OCI-LY1 (cell line): ENCODE measurements around the gene TLE4.

Experiments used
- H2AFZ ChIP-seq: fragments of 200-600 bp; sonication (generic), shearing (Covaris generic); 2 replicates; pipeline ENCODE4 v1.6.0; 2014; ENCODE audit warnings: antibody characterized with exemption, mild to moderate bottlenecking, low read length
- H3F3A ChIP-seq: fragments of 200-600 bp; sonication (generic), shearing (Covaris generic); 2 replicates; pipeline ENCODE4 v1.6.0; 2014; ENCODE audit warnings: mild to moderate bottlenecking, antibody characterized with exemption, low read length, moderate library complexity; ENCODE audit not compliant: insufficient read depth
- H3K27ac ChIP-seq: fragments of 200-600 bp; sonication (generic); 2 replicates; pipeline ENCODE4 v1.5.1; 2014; ENCODE audit warnings: low read length, mixed run types, mild to moderate bottlenecking, low read depth; ENCODE audit not compliant: poor library complexity, severe bottlenecking
- H3K27me3 ChIP-seq: fragments of 200-600 bp; sonication (generic); 2 replicates; pipeline ENCODE4 v1.6.0; 2014; ENCODE audit warnings: antibody characterized with exemption, mild to moderate bottlenecking, low read length, moderate library complexity; ENCODE audit not compliant: insufficient read depth
- H3K36me3 ChIP-seq: fragments of 200-600 bp; sonication (generic); 2 replicates; pipeline ENCODE4 v1.6.1; 2014; ENCODE audit warnings: mild to moderate bottlenecking, antibody characterized with exemption, low read length, moderate library complexity, mixed read lengths; ENCODE audit not compliant: insufficient read depth
- H3K4me1 ChIP-seq: fragments of 200-600 bp; sonication (generic); 2 replicates; pipeline ENCODE4 v1.5.1; 2014; ENCODE audit warnings: mild to moderate bottlenecking, low read length, moderate library complexity; ENCODE audit not compliant: insufficient read depth, severe bottlenecking
- H3K4me2 ChIP-seq: fragments of 200-600 bp; sonication (generic), shearing (Covaris generic); 2 replicates; pipeline ENCODE4 v1.6.1; 2014; ENCODE audit warnings: low read length
- H3K4me3 ChIP-seq: fragments of 200-600 bp; sonication (generic); 2 replicates; pipeline ENCODE4 v1.5.1; 2014; ENCODE audit warnings: low read length, low read depth, mild to moderate bottlenecking, mixed read lengths; ENCODE audit not compliant: poor library complexity, severe bottlenecking
- H3K79me2 ChIP-seq: fragments of 200-600 bp; shearing (Covaris generic); 2 replicates; pipeline ENCODE4 v1.6.1; 2016; ENCODE audit warnings: mixed run types, low read length, mixed read lengths; ENCODE audit not compliant: insufficient read depth
- H3K9ac ChIP-seq: fragments of 200-600 bp; sonication (generic), shearing (Covaris generic); 2 replicates; pipeline ENCODE4 v1.6.1; 2014; ENCODE audit warnings: mild to moderate bottlenecking, low read length, mixed read lengths
- H3K9me2 ChIP-seq: fragments of 200-600 bp; sonication (generic), shearing (Covaris generic); 2 replicates; pipeline ENCODE4 v1.6.1; 2014; ENCODE audit warnings: low read depth, mild to moderate bottlenecking, low read length, mixed read lengths
- H3K9me3 ChIP-seq: fragments of 200-600 bp; shearing (Covaris generic); 2 replicates; pipeline ENCODE4 v1.6.1; 2014; ENCODE audit warnings: low read length, mixed read lengths
- H4K20me1 ChIP-seq: fragments of 200-600 bp; sonication (generic), shearing (Covaris generic); 2 replicates; pipeline ENCODE4 v1.6.0; 2016; ENCODE audit warnings: mild to moderate bottlenecking, low read length; ENCODE audit not compliant: insufficient read depth
- EZH2 ChIP-seq: fragments of 200-600 bp; sonication (generic), shearing (Covaris generic); IDR thresholded peaks from 2 replicates; pipeline ENCODE4 v1.8.0; 2017; ENCODE audit warnings: borderline replicate concordance, mixed run types, mild to moderate bottlenecking, antibody characterized with exemption, low read length, moderate library complexity, mixed read lengths
- TF ChIP-seq, protein P1 (sequence below): fragments of 200-600 bp; sonication (generic), shearing (Covaris generic); IDR thresholded peaks from 2 replicates; pipeline ENCODE4 v1.5.1; 2017; ENCODE audit warnings: mild to moderate bottlenecking, antibody characterized with exemption, low read length, moderate library complexity, mixed read lengths

The TLE4 gene

DNA sequence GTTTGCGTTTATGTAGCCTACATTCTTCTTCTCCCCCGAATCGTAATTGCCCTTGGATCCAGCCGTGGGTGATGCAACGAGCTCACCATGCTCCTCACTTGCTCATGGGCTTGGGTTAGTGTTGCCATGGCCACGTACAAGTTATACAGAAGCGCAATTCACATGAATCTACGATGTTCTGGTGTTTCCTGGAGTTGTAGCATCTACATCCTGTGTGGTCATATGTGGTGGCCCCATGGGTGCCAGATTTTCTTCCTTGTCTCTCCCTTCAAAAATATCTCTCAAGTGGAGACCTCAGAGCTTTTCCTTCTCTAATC lies 115.3 kb downstream of the TLE4 start:
- Histone ChIP-seq H3K9me3 (no peaks in the 10 kb centered on the region), H3K36me3 (no peaks in the 10 kb centered on the region), H4K20me1 (no peaks in the 10 kb centered on the region), H2AFZ (no peak overlapping the region), H3K79me2 (no peaks in the 10 kb centered on the region), H3K27me3 (no peaks in the 10 kb centered on the region), H3K4me3 (no peak overlapping the region), H3K9me2 (no peaks in the 10 kb centered on the region), H3K9ac (no peak overlapping the region), H3K4me1 (no peaks in the 10 kb centered on the region), H3F3A (no peaks in the 10 kb centered on the region), H3K27ac (no peak overlapping the region), H3K4me2 (no peak overlapping the region)
- TF ChIP-seq EZH2, result no peak
- TF ChIP-seq, protein P1, sequence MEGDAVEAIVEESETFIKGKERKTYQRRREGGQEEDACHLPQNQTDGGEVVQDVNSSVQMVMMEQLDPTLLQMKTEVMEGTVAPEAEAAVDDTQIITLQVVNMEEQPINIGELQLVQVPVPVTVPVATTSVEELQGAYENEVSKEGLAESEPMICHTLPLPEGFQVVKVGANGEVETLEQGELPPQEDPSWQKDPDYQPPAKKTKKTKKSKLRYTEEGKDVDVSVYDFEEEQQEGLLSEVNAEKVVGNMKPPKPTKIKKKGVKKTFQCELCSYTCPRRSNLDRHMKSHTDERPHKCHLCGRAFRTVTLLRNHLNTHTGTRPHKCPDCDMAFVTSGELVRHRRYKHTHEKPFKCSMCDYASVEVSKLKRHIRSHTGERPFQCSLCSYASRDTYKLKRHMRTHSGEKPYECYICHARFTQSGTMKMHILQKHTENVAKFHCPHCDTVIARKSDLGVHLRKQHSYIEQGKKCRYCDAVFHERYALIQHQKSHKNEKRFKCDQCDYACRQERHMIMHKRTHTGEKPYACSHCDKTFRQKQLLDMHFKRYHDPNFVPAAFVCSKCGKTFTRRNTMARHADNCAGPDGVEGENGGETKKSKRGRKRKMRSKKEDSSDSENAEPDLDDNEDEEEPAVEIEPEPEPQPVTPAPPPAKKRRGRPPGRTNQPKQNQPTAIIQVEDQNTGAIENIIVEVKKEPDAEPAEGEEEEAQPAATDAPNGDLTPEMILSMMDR, result no peak

DNA sequence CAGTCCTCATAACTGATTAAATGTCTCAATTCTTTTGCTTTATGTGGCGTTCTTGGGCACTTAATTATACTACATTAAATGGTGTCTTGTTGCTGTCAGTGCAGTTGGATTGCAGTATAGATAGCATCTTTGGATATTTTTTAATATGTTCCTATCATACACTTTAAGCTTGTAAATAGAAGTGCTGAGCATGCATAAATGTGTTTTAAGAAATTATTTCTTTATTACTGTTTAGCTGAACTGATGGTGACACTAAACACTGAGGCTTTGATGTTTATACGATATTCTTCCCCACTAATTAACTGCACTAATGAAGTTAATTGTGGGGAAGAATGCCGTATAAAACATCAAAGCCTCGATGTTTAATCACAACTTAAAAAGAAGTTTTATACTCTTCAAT lies 116.6 kb downstream of the TLE4 start:
- H3K79me2 ChIP-seq, result no peaks in the 10 kb centered on the region
- no peaks in the 10 kb centered on the region for H3K27me3 ChIP-seq
- H3K9ac ChIP-seq, result no peak overlapping the region
- no peaks in the 10 kb centered on the region for H3K4me1 ChIP-seq
- no peaks in the 10 kb centered on the region for H3K36me3 ChIP-seq
- no peaks in the 10 kb centered on the region for H4K20me1 ChIP-seq
- H3K4me3 ChIP-seq, result no peak overlapping the region
- no peak overlapping the region for H3K4me2 ChIP-seq
- TF ChIP-seq, protein P1, result no peak
- TF ChIP-seq EZH2, result no peak
- H3K9me2 ChIP-seq, result no peaks in the 10 kb centered on the region
- no peak overlapping the region for H3K27ac ChIP-seq
- no peaks in the 10 kb centered on the region for H3F3A ChIP-seq
- H3K9me3 ChIP-seq, result no peaks in the 10 kb centered on the region
- no peak overlapping the region for H2AFZ ChIP-seq

DNA sequence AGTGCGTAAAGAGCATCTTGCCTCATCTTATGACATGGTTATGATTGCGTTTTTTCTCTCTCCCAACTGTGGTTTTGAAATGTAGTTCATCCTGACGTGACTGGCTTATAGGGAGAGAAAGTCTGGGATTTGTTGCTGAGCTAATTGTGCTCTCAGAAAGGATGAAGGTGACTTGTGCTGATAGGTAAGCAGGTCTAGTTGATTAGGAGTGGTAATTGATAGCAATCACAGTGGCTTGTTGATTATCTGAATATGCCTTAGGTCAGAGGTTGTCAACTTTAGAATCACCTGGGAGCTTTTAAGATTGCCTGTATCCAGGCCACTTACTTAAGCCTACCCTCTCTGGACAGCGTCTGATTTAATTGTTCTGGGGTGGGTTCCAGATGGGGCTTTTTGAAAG lies 117.8 kb downstream of the TLE4 start:
- Histone ChIP-seq H3K79me2 (no peaks in the 10 kb centered on the region), H3K4me3 (no peak overlapping the region), H3F3A (no peaks in the 10 kb centered on the region), H3K9ac (no peak overlapping the region), H3K36me3 (no peaks in the 10 kb centered on the region), H2AFZ (no peak overlapping the region), H3K27ac (no peak overlapping the region), H3K9me2 (no peaks in the 10 kb centered on the region), H3K27me3 (no peaks in the 10 kb centered on the region), H4K20me1 (no peaks in the 10 kb centered on the region), H3K4me2 (no peak overlapping the region), H3K4me1 (no peaks in the 10 kb centered on the region), H3K9me3 (no peaks in the 10 kb centered on the region)
- no peak for TF ChIP-seq EZH2
- TF ChIP-seq, protein P1, result no peak
